HG03060 (cell line): ENCODE data around the gene TRPV4.

Experiments
- ATAC-seq: cut with Tn5 transposase; IDR thresholded peaks from one replicate; pipeline ENCODE4 v1.9.1; 2021; ENCODE audit warnings: low read depth, moderate number of reproducible peaks; ENCODE audit not compliant: unreplicated experiment

TRPV4 gene

GRCh38 chr12:109830267-109830666 is 2.9 kb downstream of the TRPV4 start:
- ATAC-seq, result no peak

DNA sequence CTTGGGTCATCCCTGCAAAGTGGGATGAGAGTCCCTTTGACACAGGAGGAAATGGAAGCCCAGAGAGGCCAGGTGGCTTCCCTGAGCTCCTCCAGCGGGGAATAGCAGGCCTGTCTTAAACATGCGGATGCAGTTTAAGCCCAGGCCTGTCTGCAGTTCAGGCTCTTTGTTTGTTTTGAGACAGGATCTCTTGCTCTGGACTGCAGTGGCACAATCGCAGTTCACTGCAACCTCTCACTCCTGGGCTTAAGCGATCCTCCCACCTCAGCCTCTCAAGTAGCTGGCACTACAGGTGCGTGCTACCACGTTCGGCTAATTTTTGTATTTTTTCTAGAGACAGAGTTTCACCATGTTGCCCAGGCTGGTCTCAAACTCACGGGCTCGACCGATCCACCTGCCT is 3.5 kb downstream of the TRPV4 start:
- ATAC-seq, result no peak

DNA sequence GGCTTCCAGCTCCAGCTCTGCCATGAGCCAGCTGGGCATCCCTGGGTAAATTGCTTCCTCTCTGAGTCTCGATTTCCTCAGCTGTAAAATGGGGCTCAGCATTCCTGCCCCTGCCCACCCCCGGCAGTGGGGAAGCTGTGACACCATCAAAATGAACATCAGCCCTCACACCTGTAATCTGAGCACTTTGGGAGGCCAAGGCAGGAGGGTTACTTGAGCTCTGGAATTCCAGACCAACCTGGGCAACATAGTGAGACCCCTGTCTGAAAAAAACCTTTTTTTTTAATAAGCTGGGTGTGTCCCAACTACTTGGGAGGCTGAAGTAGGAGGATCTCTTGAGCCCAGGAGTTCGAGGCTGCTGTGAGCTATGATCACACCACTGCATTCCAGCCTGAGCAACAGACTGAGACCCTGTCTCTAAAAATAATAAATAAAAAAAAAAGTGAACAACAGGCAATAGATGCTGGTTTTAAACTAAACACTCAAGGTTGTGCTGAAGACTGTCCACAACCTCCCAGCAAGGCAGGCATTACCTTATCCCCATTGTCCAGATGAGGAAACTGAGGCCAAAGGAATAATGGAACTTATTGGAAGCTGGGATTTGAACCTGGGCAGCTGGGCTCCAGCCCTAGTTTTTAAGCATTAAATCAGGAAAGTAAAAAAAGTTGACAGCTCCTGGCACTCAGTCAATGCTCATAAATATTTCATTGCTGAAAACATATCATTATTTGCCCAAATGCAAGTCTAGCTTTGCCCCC is 4.3 kb downstream of the TRPV4 start:
- ATAC-seq, result no peak

GRCh38 chr12:109827566-109828550 is 5.3 kb downstream of the TRPV4 start:
- ATAC-seq, result no peak

DNA sequence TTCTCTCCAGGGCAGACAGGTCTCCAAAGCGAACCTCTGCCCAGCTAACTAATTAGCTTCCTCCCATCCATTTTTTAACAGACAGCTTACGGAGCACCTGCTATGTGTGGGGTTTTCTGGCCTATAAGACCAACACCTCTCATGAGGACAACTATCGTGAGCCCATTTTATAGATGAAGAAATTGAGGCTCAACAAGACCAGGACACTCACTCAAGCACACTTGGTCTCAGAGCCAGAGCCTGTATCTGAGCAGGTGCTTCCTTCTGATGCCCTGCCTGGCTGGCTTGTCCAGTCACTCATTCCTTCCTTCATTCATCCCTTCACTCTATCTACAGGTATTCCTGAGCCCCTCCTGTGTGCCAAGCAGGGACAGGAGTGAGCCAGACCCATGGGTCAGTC is 6.1 kb downstream of the TRPV4 start:
- no peak for ATAC-seq

GRCh38 chr12:109824731-109825130 is 8.5 kb downstream of the TRPV4 start:
- ATAC-seq, result no peak

DNA sequence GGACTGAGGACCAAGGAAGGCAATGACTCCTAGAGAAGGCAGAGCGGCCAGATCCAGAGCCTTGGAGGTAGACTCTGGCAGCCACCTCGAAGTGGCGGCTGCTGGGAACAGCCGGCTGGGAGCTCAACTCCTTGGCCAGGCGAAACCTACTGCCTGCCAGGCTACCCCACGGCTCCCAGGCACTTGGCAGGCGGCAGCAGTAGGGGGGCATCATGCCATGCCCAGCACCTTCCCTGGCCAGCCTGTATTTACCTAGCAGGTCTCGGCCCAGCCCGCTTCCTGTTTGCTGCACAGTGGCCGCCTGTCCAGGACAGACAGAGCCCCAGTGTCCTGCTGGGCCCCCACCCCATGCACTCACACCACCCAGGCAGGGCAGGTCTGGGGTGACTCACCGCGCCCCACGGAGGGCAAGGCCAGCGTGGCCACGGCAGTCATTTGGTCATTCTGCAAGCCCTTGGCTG is 10.2 kb downstream of the TRPV4 start:
- no peak for ATAC-seq

GRCh38 chr12:109822416-109822815 is 10.8 kb downstream of the TRPV4 start:
- ATAC-seq, result no peak

DNA sequence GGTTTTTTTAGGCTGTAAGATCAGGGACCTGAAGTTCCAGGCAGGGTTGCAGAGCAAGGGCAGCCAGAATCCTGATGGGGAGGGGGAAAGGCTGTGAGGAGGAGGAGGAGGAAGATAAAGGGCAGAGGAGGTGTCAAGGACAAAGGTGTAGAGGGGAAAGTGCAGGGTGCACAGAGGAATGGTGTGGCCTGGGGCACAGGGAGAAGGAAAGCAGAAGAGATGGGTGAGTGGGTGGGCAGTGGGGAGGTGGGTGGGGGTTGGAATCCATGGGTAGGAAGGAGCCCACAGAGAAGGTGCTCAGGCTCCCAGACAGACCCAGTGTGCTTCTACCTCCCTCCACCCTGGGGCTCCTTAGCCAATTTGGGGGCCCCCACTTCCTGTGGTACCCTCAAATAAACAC is 11.2 kb downstream of the TRPV4 start:
- no peak for ATAC-seq

DNA sequence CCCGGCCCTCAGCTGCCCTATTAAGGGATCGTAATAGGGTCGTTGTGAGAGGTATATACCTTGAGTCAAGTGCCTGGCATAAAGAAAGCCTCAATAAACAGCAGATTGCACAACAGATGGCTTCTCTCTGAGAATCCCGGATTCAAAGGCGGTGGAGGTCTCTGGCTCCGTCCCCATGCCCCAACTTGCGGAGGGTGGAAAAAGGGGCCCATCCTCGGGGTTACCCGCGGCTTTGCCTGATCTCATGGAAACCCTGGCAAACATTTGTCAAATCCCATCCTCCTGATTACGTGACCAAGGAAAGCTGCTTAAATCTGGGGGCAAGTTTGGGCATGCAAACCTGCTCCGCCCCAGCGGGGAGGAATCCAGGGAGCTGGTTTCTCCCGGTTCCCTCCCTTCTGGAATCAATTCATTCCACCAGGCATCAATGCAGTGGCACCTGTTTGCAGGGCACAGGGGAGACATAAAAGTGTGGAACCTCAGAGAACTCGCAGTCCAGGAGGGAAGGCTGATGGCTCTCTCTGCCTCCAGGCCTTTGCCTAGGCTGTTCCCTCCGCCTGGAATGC is 12.3 kb downstream of the TRPV4 start:
- ATAC-seq, result no peak

DNA sequence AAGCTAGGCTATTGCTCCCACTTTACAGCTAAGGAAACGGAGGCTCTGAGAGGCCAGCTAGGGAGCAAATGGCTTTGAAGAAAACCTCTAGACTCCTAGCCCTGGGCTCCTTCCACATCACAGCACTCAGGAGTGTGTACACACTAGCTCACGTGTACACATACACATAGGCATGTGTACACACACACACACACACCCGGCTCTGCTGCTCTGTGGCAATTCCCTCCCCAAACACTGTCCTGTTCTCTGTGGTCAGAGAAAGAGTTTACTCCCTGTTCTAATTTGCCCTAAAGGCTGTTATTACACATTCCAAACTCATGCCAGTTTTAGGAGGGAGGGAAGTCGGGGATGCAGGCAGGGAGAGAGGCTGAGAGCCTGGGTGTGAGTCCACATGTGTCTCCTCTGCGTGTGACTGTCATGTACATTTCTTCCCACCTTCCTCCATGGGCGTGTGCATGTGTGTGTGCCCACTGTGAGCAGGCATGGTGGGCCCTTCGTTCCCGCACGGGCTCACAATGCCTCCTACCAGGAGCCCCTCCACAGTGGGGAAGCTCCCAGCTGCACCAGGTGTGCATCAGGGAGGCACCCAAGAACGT is 14.2 kb downstream of the TRPV4 start:
- ATAC-seq, result no peak

DNA sequence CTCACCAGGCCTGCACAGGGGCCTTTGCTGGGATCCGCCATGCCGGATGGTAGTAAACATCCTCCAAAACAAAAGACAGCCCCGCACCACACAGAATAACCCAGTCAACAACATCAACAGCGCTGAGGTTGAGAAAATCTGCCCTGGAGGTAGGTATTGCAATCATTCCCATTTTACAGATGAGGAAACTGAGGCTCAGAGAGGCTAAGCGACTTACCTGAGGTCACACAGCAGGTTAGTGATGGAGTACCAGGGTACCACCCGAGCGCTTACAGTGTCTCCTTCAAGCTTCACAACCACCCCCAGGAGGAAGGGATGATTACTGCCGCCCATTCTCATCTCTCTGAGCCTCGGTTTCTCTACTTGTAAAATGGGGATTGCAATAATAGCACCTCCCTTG is 14.9 kb downstream of the TRPV4 start:
- ATAC-seq, result no peak

- no peak for ATAC-seq
Observed at GRCh38 chr12:109817627-109818231, 15.5 kb downstream of the TRPV4 start.

DNA sequence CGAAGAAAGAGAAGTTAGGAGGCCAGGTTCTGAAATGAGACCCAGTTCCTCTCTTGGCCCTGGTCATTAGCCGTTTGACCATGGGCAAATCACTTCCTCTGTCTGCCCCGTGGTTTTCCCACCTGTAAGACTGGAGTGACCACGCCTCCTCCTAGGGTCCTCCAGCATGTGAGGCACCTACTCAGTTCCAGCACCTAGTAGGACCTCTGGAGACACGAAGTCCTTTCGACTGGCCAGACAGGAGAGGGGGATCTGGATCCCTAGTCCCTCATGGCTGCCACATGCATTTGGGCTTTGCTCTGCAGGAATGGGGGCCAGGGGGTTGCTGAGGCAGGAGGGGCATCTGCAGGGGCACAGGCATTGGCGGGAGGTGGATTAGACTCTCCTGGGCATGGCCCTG is 16.3 kb downstream of the TRPV4 start:
- ATAC-seq, result no peak

DNA sequence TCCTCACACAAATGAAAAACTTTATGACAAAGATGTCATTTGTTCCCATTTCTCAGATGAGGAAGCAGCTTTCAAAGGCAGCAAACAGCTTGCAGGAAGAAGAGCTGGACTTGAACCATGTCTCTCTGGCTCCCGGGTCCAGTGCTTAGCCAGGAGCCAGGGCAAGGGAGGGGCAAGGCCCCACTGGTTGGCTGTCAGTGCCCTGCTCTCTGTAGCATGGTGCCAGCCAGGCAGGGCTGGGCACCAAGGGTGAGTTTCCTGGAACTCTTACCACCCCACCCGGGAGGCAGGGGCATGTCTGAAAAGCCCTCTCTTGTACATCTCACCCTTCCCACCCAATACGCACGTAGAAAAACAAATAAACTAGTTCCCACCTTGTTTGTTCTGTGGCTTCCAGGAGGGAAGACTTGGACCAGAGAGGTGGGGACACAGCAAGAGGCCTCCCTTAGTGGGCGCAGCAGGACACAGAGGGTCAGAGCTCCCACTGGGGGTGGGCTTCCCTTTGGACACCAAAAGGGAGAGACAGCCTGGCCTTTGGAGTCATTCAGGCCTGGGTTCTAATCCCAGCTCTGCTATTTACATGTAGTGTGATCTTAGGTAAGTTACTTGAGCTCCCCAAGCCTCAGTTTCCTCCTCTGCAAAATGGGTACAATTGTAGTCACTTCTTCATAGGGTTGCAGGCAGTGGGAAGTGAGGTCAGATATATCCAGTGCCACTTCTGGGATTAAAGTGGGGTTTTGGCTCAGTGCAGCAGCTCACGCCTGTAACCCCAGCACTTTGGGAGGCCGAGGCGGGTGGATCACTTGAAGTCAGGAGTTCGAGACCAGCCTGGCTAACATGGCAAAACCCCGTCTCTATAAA is 17.2 kb downstream of the TRPV4 start:
- no peak for ATAC-seq

DNA sequence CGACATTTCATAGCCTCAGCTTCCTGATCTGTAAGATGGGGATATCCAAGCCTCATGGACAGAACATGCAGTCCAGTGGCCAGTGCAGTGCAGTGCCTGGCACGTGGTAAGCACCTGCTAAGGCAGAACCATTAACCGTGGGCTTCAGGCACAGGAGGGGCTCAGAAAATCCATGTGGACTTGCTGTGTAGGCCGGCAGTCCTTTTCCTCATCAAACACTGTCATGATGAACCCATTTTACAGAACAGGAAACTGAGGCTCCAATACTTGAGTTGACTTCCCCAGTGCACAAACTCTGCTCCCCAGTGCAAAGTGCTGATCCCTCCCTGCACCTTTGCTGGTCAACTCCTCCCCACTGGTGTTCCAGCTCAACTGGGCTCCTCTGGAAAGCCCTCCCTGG is 18.0 kb downstream of the TRPV4 start:
- ATAC-seq, result no peak

DNA sequence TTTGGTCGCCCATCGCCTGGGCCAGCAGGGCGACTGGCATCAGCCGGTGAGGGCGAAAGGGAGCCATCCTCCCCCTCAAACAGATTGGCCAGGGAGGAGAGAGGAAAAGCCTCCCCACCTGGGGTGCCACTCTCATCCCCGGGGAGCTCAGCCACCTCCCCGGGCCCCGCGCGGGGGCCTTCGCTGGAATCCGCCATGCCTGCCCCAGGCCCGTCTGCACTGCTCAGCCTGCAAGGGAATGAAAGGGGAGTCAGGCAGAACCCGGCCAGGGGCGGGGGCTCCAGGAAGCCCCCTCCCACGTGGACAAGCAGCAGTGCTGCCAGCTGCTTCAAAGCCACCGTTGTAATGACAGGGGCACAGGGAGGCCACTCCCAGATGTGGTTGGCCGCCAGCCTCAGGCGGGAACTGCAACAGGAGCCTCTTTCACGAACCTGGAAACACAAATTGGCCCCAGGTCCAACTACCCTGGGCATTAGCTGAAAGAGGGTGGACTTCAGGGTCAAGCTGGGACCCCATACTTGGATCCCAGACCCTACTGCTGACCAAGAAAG is 18.5 kb downstream of the TRPV4 start:
- ATAC-seq, result no peak

GRCh38 chr12:109813810-109814416 is 19.3 kb downstream of the TRPV4 start:
- ATAC-seq, result no peak

GRCh38 chr12:109811624-109811995 is 21.6 kb downstream of the TRPV4 start:
- no peak for ATAC-seq
